Activated naive CD8-positive, alpha-beta T cell treated with anti-CD3 and anti-CD28 coated beads, Interleukin-2, amount 50 U/mL, for 24 hours (primary cell): ENCODE results near the gene ATP2A2.
"Not testable (repeated sequence)": the region's sequence is repeated elsewhere in the genome, so short reads cannot be mapped to it uniquely, and the experiment has no call there.

Experiments
- ATAC-seq: fragments of 150-1000 bp; cut with Tn5 transposase; one replicate; pipeline ENCODE4 v1.10.0; 2021
- DNase-seq: peaks from one replicate; pipeline ENCODE4 v3.0.0; 2021
- H3K27ac Mint-ChIP-seq: one replicate; pipeline ENCODE4 v1.8.0; 2021; ENCODE audit warnings: mild to moderate bottlenecking, mixed read lengths
- H3K27me3 Mint-ChIP-seq: one replicate; pipeline ENCODE4 v1.8.0; 2021; ENCODE audit warnings: mixed read lengths
- H3K36me3 Mint-ChIP-seq: one replicate; pipeline ENCODE4 v1.8.0; 2021; ENCODE audit warnings: low read depth, mixed read lengths
- H3K4me1 Mint-ChIP-seq: one replicate; pipeline ENCODE4 v1.8.0; 2021; ENCODE audit warnings: mixed read lengths
- H3K4me3 Mint-ChIP-seq: one replicate; pipeline ENCODE4 v1.8.0; 2021; ENCODE audit warnings: mild to moderate bottlenecking, moderate library complexity, mixed read lengths
- H3K9me3 Mint-ChIP-seq: one replicate; pipeline ENCODE4 v1.8.0; 2021; ENCODE audit warnings: mixed read lengths

Gene ATP2A2

GRCh38 chr12:110337912-110338710 is 57.1 kb downstream of the ATP2A2 start:
- H3K27me3 Mint-ChIP-seq, result no peaks in the 10 kb centered on the region
- H3K36me3 Mint-ChIP-seq, result peaks cover 82% of the 10 kb centered on the region
- H3K4me3 Mint-ChIP-seq, result no peak overlapping the region
- no peaks in the 10 kb centered on the region for H3K4me1 Mint-ChIP-seq
- no peak overlapping the region for H3K27ac Mint-ChIP-seq
- ATAC-seq (no peak), DNase-seq (no peak)
- no peaks in the 10 kb centered on the region for H3K9me3 Mint-ChIP-seq

GRCh38 chr12:110338754-110339153 is 57.7 kb downstream of the ATP2A2 start:
- H3K36me3 Mint-ChIP-seq, result peaks cover 83% of the 10 kb centered on the region
- H3K27me3 Mint-ChIP-seq, result no peaks in the 10 kb centered on the region
- no peak overlapping the region for H3K4me3 Mint-ChIP-seq

GRCh38 chr12:110339184-110339952 is 58.3 kb downstream of the ATP2A2 start:
- Mint-ChIP-seq H3K9me3 (no peaks in the 10 kb centered on the region), H3K36me3 (peaks cover 84% of the 10 kb centered on the region), H3K4me1 (no peaks in the 10 kb centered on the region), H3K27ac (no peak overlapping the region), H3K27me3 (no peaks in the 10 kb centered on the region), H3K4me3 (no peak overlapping the region)
- no peak for DNase-seq
- ATAC-seq, result no peak

More at GRCh38 chr12:110338754-110339153, 57.7 kb downstream of the ATP2A2 start:
- Mint-ChIP-seq H3K9me3 (no peaks in the 10 kb centered on the region), H3K27ac (no peak overlapping the region), H3K4me1 (no peaks in the 10 kb centered on the region)
- DNase-seq, result no peak
- ATAC-seq, result no peak

- not testable (repeated sequence) for DNase-seq, ATAC-seq, H3K27ac Mint-ChIP-seq, H3K4me3 Mint-ChIP-seq, H3K27me3 Mint-ChIP-seq, H3K9me3 Mint-ChIP-seq, H3K4me1 Mint-ChIP-seq
- H3K36me3 Mint-ChIP-seq, result peaks cover 84% of the 10 kb centered on the region
These were observed 59.2 kb downstream of the ATP2A2 start for GRCh38 chr12:110340261-110340660.

- DNase-seq, result no peak
- no peak for ATAC-seq
- H3K27me3 Mint-ChIP-seq, result no peaks in the 10 kb centered on the region
- H3K27ac Mint-ChIP-seq, result no peak overlapping the region
- H3K4me3 Mint-ChIP-seq, result no peak overlapping the region
- peaks cover 2% of the 10 kb centered on the region for H3K4me1 Mint-ChIP-seq
- no peaks in the 10 kb centered on the region for H3K9me3 Mint-ChIP-seq
- H3K36me3 Mint-ChIP-seq, result peaks cover 81% of the 10 kb centered on the region
These were observed 59.7 kb downstream of the ATP2A2 start for GRCh38 chr12:110340706-110341105.

GRCh38 chr12:110342157-110342556 is 61.1 kb downstream of the ATP2A2 start:
- Mint-ChIP-seq H3K9me3 (no peaks in the 10 kb centered on the region), H3K36me3 (peaks cover 82% of the 10 kb centered on the region), H3K4me3 (no peak overlapping the region), H3K4me1 (peaks cover 2% of the 10 kb centered on the region), H3K27me3 (no peaks in the 10 kb centered on the region), H3K27ac (no peak overlapping the region)
- no peak for ATAC-seq
- DNase-seq, result no peak

- peaks cover 83% of the 10 kb centered on the region for H3K36me3 Mint-ChIP-seq
These were observed 62.1 kb downstream of the ATP2A2 start for GRCh38 chr12:110343114-110343513.

GRCh38 chr12:110343736-110344555 is 62.9 kb downstream of the ATP2A2 start:
- Mint-ChIP-seq H3K4me3 (no peak overlapping the region), H3K4me1 (peaks cover 17% of the 10 kb centered on the region), H3K27me3 (no peaks in the 10 kb centered on the region), H3K9me3 (no peaks in the 10 kb centered on the region), H3K27ac (no peak overlapping the region), H3K36me3 (peaks cover 79% of the 10 kb centered on the region)
- ATAC-seq (no peak), DNase-seq (no peak)

More at GRCh38 chr12:110343114-110343513, 62.1 kb downstream of the ATP2A2 start:
- DNase-seq (no peak), ATAC-seq (no peak)
- H3K4me3 Mint-ChIP-seq, result no peak overlapping the region
- H3K27ac Mint-ChIP-seq, result no peak overlapping the region
- H3K27me3 Mint-ChIP-seq, result no peaks in the 10 kb centered on the region
- H3K9me3 Mint-ChIP-seq, result no peaks in the 10 kb centered on the region
- H3K4me1 Mint-ChIP-seq, result peaks cover 9% of the 10 kb centered on the region

GRCh38 chr12:110344657-110345056 is 63.6 kb downstream of the ATP2A2 start:
- Mint-ChIP-seq H3K36me3 (peaks cover 77% of the 10 kb centered on the region), H3K27me3 (no peaks in the 10 kb centered on the region), H3K9me3 (no peaks in the 10 kb centered on the region), H3K27ac (peak overlapping the region; percentile 49), H3K4me3 (no peak overlapping the region), H3K4me1 (peaks cover 24% of the 10 kb centered on the region)
- DNase-seq (no peak), ATAC-seq (no peak)

GRCh38 chr12:110345176-110345661 is 64.2 kb downstream of the ATP2A2 start:
- Mint-ChIP-seq H3K27me3 (no peaks in the 10 kb centered on the region), H3K27ac (peak overlapping the region; percentile 49), H3K4me1 (peaks cover 30% of the 10 kb centered on the region), H3K4me3 (no peak overlapping the region), H3K9me3 (no peaks in the 10 kb centered on the region), H3K36me3 (peaks cover 76% of the 10 kb centered on the region)
- DNase-seq (no peak), ATAC-seq (no peak)

- Mint-ChIP-seq H3K27ac (no peak overlapping the region), H3K27me3 (no peaks in the 10 kb centered on the region), H3K9me3 (no peaks in the 10 kb centered on the region), H3K4me3 (no peak overlapping the region), H3K36me3 (peaks cover 73% of the 10 kb centered on the region), H3K4me1 (peaks cover 31% of the 10 kb centered on the region)
- ATAC-seq (no peak), DNase-seq (no peak)
These were observed 64.9 kb downstream of the ATP2A2 start for GRCh38 chr12:110345963-110346362.

GRCh38 chr12:110347767-110348166 is 66.7 kb downstream of the ATP2A2 start:
- Mint-ChIP-seq H3K9me3 (no peaks in the 10 kb centered on the region), H3K4me3 (no peak overlapping the region), H3K27me3 (no peaks in the 10 kb centered on the region), H3K27ac (no peak overlapping the region), H3K4me1 (peaks cover 31% of the 10 kb centered on the region), H3K36me3 (peaks cover 59% of the 10 kb centered on the region)
- no peak for DNase-seq
- no peak for ATAC-seq

GRCh38 chr12:110348431-110349059 is 67.5 kb downstream of the ATP2A2 start:
- peaks cover 31% of the 10 kb centered on the region for H3K4me1 Mint-ChIP-seq
- H3K9me3 Mint-ChIP-seq, result no peaks in the 10 kb centered on the region
- no peak overlapping the region for H3K27ac Mint-ChIP-seq
- H3K4me3 Mint-ChIP-seq, result no peak overlapping the region
- H3K36me3 Mint-ChIP-seq, result peaks cover 52% of the 10 kb centered on the region
- H3K27me3 Mint-ChIP-seq, result no peaks in the 10 kb centered on the region
- no peak for ATAC-seq
- no peak for DNase-seq

- no peak overlapping the region for H3K4me3 Mint-ChIP-seq
- peaks cover 31% of the 10 kb centered on the region for H3K4me1 Mint-ChIP-seq
- ATAC-seq (peak; percentile 6), DNase-seq (no peak)
- H3K27me3 Mint-ChIP-seq, result no peaks in the 10 kb centered on the region
- peak overlapping the region; percentile 10 for H3K27ac Mint-ChIP-seq
- H3K36me3 Mint-ChIP-seq, result peaks cover 46% of the 10 kb centered on the region
- H3K9me3 Mint-ChIP-seq, result no peaks in the 10 kb centered on the region
These were observed 68.0 kb downstream of the ATP2A2 start for GRCh38 chr12:110349096-110349495.
